Ishikawa (cell line): ENCODE data around the gene RGL2.

Source experiments
- CEBPB ChIP-seq: IDR thresholded peaks from 2 replicates; pipeline ENCODE4 v1.6.1; 2012
- EP300 ChIP-seq: IDR thresholded peaks from 2 replicates; pipeline ENCODE4 v1.6.1; 2012; ENCODE audit warnings: borderline replicate concordance
- REST ChIP-seq: IDR thresholded peaks from 2 replicates; pipeline ENCODE4 v1.6.1; 2012; ENCODE audit warnings: low read depth, mild to moderate bottlenecking
- TAF1 ChIP-seq: IDR thresholded peaks from 2 replicates; pipeline ENCODE4 v1.6.1; 2012; ENCODE audit warnings: low read depth, mild to moderate bottlenecking
- TEAD4 ChIP-seq: IDR thresholded peaks from 2 replicates; pipeline ENCODE4 v1.6.1; 2012
- TF ChIP-seq, protein P1 (sequence below): IDR thresholded peaks from 2 replicates; pipeline ENCODE4 v1.6.1; 2012

DNA sequence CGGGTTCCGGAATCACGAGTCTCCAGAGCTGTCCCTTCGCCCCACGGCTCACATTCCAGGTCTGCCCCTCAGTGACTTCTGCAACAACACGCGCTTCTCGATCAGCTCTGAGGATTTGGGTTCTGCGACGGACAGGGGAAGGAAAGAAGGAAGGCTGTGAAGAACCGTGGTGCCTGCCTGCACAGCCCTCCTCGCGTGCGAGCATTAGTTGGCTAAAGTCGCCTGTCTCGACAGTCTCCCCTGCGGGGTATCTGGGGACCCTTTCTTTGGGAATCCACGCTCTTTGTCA lies 50.2 kb downstream of the RGL2 start:
- TF ChIP-seq REST = no peak
- TF ChIP-seq, protein P1, sequence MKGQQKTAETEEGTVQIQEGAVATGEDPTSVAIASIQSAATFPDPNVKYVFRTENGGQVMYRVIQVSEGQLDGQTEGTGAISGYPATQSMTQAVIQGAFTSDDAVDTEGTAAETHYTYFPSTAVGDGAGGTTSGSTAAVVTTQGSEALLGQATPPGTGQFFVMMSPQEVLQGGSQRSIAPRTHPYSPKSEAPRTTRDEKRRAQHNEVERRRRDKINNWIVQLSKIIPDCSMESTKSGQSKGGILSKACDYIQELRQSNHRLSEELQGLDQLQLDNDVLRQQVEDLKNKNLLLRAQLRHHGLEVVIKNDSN = no peak
- TF ChIP-seq TAF1 = no peak
- no peak for TF ChIP-seq CEBPB
- no peak for TF ChIP-seq EP300
- no peak for TF ChIP-seq TEAD4
